ENCODE data around the gene VRTN.
"Not testable (repeated sequence)": the region's sequence is repeated elsewhere in the genome, so short reads cannot be mapped to it uniquely, and the experiment has no call there.

The VRTN gene

DNA sequence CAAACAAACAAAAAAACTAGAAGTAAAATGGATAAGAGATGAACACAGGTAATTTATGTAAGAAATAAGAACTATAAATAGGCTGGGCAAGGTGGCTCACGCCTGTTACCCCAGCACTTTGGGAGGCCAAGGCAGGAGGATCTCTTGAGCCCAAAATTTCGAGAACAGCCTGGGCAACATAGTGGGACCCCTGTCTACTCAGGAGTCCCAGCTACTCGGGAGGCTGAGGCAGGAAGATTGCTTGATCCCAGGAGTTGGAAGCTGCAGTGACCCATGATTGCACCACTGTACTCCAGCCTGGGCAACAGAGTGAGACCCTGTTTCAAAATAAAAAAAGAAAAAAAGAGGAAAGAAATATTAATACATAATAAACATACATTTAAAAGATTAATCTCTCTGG, 22.8 kb upstream of the VRTN start:
- DNase-seq (ENCODE audit: extremely low spot score): no peak
- POLR2A ChIA-PET: no interaction called here
- no peak for TF ChIP-seq FOXA1 (IDR thresholded peaks at IDR 0.05)
- no peak for TF ChIP-seq L3MBTL2 (conservative IDR thresholded peaks at IDR 0.05)
- no peak for TF ChIP-seq ELF4 (IDR thresholded peaks at IDR 0.05)
- TF ChIP-seq FOXK2 (IDR thresholded peaks at IDR 0.05): no peak
- TF ChIP-seq NFRKB (IDR thresholded peaks at IDR 0.05): no peak
- no peak for TF ChIP-seq FOXM1 (IDR thresholded peaks at IDR 0.05; ENCODE audit: borderline replicate concordance)
- TF ChIP-seq BHLHE40 (IDR thresholded peaks at IDR 0.05; ENCODE audit: borderline replicate concordance): no peak
- no peak for TF ChIP-seq CTBP1 (IDR thresholded peaks at IDR 0.05; ENCODE audit: borderline replicate concordance)
- TF ChIP-seq ZNF384 (IDR thresholded peaks at IDR 0.05): no peak
- no peak for TF ChIP-seq SUZ12 (IDR thresholded peaks at IDR 0.05)
- no peak for TF ChIP-seq SP1 (IDR thresholded peaks at IDR 0.05)
- no peak for TF ChIP-seq ARNT (IDR thresholded peaks at IDR 0.05)
- CTCF ChIA-PET: interaction anchor here (0.7 to 1.3 kb wide), 2 partner anchors 12 to 17 kb away, joined by 3 to 8 read pairs; no protein-coding TSS in a partner anchor

DNA sequence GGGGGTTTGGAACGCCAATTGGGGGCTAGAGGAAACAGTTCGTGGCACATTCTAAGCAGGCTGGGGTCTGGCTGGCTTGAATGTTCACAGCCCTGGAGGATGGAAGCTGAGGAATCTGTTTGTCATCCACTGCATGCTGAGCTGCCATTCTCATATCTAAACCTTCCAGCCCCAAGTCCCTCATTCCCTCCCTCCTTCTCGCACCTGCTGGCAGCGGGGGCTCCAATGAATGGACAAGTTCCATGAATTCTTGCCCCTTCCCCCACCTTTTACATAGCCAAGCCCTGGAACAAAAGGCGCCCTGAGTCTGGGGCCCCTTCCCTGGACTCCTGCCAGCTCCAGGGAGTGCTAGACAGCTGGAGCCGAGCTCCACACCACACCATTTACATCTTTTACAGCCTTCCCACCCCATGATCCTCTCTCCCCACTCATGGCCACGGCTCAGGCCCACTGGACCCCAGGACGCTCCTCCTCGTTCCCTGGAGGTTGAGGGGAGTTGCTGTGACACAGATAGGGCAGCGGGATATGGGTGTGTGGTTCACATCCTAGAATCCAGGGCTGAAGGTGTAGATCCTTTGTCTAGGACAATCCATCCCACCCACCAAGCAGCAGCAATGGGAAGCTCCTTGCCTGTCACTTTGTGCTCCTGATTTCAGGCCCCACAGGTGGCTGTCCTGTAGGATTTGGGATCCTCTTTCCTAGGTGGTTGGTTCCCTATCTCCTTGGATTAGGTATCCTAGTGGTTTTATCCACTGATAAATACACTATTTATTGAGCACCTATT, 21.7 kb upstream of the VRTN start:
- DNase-seq (ENCODE audit: extremely low spot score): no peak
- POLR2A ChIA-PET: interaction anchor here (1.5 kb wide), 1 partner anchor 24 kb away, joined by 5 read pairs; the partner anchor contains the start of gene ABCD4
- TF ChIP-seq, protein P1, sequence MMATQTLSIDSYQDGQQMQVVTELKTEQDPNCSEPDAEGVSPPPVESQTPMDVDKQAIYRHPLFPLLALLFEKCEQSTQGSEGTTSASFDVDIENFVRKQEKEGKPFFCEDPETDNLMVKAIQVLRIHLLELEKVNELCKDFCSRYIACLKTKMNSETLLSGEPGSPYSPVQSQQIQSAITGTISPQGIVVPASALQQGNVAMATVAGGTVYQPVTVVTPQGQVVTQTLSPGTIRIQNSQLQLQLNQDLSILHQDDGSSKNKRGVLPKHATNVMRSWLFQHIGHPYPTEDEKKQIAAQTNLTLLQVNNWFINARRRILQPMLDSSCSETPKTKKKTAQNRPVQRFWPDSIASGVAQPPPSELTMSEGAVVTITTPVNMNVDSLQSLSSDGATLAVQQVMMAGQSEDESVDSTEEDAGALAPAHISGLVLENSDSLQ (IDR thresholded peaks at IDR 0.05): no peak
- no peak for TF ChIP-seq ELF4 (IDR thresholded peaks at IDR 0.05)
- no peak for TF ChIP-seq BHLHE40 (IDR thresholded peaks at IDR 0.05; ENCODE audit: borderline replicate concordance)
- TF ChIP-seq L3MBTL2 (conservative IDR thresholded peaks at IDR 0.05): no peak
- TF ChIP-seq LEF1 (IDR thresholded peaks at IDR 0.05; ENCODE audit: borderline replicate concordance): no peak
- no peak for TF ChIP-seq NFRKB (IDR thresholded peaks at IDR 0.05)
- no peak for TF ChIP-seq HDGF (IDR thresholded peaks at IDR 0.05; ENCODE audit: borderline replicate concordance)
- no peak for TF ChIP-seq SP1 (IDR thresholded peaks at IDR 0.05)
- no peak for TF ChIP-seq FOXM1 (IDR thresholded peaks at IDR 0.05; ENCODE audit: borderline replicate concordance)
- TF ChIP-seq ZNF384 (IDR thresholded peaks at IDR 0.05): no peak
- no peak for TF ChIP-seq ARNT (IDR thresholded peaks at IDR 0.05)
- no peak for TF ChIP-seq SUZ12 (IDR thresholded peaks at IDR 0.05)
- TF ChIP-seq CTBP1 (IDR thresholded peaks at IDR 0.05; ENCODE audit: borderline replicate concordance): no peak
- no peak for TF ChIP-seq FOXK2 (IDR thresholded peaks at IDR 0.05)
- CTCF ChIA-PET: interaction anchor here (0.5 to 1.3 kb wide), 3 partner anchors 13 to 154 kb away, joined by 3 to 10 read pairs (median 8); no protein-coding TSS in a partner anchor

DNA sequence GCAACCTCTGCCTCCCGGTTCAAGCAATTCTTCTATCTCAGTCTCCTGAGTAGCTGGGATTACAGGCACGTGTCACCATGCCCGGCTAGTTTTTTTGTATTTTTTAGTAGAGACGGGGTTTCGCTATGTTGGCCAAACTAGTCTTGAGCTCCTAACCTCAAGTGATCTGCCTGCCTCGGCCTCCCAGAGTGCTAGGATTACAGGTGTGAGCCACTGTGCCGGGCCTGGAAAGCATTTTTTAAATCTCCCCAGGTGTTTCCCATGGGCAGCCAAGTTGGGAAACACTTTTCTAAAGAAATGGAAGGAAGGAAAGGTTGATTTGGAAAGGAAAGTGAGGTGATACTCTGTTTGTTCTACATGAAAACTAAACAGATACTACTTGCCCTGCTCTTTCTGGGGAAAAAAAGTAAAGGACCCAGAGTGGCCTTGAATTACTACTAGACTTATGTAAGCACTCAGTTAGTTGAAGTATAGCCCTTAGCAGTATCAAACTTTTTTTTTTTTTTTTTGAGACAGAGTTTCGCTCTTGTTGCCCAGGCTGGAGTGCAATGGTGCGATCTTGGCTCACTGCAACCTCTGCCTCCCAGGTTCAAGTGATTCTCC, 18.2 kb upstream of the VRTN start:
- POLR2A ChIA-PET; DNase-seq (ENCODE audit: extremely low spot score): not testable (repeated sequence)
- CTCF ChIA-PET: interaction anchor here (0.6 kb wide), 2 partner anchors 264 to 548 kb away, joined by 3 to 5 read pairs; no protein-coding TSS in a partner anchor

DNA sequence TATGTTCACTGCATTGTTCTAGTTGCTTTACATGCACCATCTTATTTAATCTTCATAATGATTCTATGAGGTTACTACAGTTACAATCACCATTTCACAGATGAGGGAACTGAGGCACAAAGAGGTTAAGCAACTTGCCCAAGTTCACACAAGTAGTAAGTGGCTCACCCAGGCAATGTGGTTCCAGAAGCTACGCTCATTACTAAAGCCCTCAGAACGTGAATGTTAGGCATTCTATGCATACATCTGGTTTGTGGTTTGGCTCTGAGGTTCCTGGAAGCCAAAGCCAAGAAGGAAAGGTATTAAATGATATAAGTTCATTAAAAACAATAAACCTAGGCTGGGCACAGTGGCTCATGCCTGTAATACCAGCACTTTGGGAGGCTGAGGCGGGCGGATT, 14.4 kb upstream of the VRTN start:
- TF ChIP-seq CTBP1 (IDR thresholded peaks at IDR 0.05; ENCODE audit: borderline replicate concordance): no peak
- no peak for TF ChIP-seq FOXA1 (IDR thresholded peaks at IDR 0.05)
- TF ChIP-seq ARNT (IDR thresholded peaks at IDR 0.05): no peak
- TF ChIP-seq LEF1 (IDR thresholded peaks at IDR 0.05; ENCODE audit: borderline replicate concordance): no peak
- TF ChIP-seq ELF4 (IDR thresholded peaks at IDR 0.05): no peak
- no peak for TF ChIP-seq SUZ12 (IDR thresholded peaks at IDR 0.05)
- ChIA-PET CTCF (no interaction called here), POLR2A (interaction anchor here (1.3 kb wide), 1 partner anchor 32 kb away, joined by 3 read pairs; the partner anchor contains the start of gene ABCD4)
- no peak for DNase-seq (ENCODE audit: extremely low spot score)

DNA sequence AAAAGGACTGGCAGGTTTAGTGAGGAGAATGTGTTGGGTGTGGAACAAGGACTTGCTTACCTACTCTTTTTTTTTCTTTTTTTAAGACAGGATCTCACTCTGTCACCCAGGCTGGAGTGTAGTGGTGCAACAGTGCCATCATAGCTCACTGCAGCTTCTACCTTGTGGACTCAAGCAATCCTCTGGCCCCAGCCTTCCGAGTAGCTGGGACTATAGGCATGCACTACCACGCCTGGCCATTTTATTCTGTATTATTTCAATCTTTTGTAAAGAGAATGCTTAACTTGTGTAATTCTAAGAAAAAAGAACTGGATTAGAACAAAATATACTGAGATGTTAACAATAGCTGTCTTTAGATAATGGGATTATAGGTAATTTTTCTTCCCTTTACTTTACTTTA, 1.9 kb upstream of the VRTN start:
- no peak for DNase-seq (ENCODE audit: extremely low spot score)
- ChIA-PET CTCF (no interaction called here), POLR2A (no interaction called here)
- TF ChIP-seq SUZ12 (IDR thresholded peaks at IDR 0.05): no peak
- TF ChIP-seq NFRKB (IDR thresholded peaks at IDR 0.05): no peak

DNA sequence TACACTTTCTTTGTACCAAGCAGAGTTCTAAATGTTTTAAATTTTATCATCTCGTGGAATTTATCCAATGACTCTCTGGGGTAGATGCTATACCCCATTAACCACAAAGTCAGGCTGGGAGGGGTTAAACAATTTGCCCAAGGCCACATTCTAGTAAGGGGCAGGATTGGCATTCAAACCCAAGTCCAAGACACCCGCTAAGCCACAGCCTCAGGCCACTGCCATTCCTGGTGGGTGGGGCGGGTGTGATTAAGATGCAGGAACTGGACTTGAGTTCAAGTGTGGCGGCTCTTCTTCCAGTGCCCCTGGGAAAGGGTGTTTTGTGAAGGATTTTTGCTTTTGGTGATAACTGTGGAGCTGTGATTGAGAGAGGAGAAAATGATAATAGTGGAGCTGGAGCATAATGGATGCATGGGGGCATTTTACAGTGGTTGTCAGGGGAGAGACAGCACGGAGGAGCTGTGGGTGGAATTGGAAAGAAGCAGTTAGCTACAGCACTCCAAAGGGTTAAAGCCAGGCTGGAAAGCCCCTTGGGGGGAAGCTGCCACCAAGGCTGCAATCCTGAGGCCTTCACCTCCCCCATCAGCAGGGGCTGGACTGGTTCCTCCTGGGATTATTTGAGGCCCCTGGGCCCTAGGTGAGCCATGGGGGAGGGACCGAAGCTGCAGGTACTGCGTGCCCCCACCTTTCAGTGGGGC, 1.0 kb upstream of the VRTN start:
- no peak for DNase-seq (ENCODE audit: extremely low spot score)
- ChIA-PET POLR2A (interaction anchor here (1.3 kb wide), 1 partner anchor 45 kb away, joined by 3 read pairs; the partner anchor contains the start of gene ABCD4), CTCF (interaction anchor here (1.2 kb wide), 1 partner anchor 10 kb away, joined by 3 read pairs; no protein-coding TSS in a partner anchor)
- TF ChIP-seq BHLHE40 (IDR thresholded peaks at IDR 0.05; ENCODE audit: borderline replicate concordance) (no peak), ELF4 (IDR thresholded peaks at IDR 0.05) (no peak), CTBP1 (IDR thresholded peaks at IDR 0.05; ENCODE audit: borderline replicate concordance) (no peak), SUZ12 (IDR thresholded peaks at IDR 0.05) (no peak), SP1 (IDR thresholded peaks at IDR 0.05) (no peak), FOXK2 (IDR thresholded peaks at IDR 0.05) (no peak), FOXM1 (IDR thresholded peaks at IDR 0.05; ENCODE audit: borderline replicate concordance) (no peak), ZNF384 (IDR thresholded peaks at IDR 0.05) (no peak), HDGF (IDR thresholded peaks at IDR 0.05; ENCODE audit: borderline replicate concordance) (no peak), ARNT (IDR thresholded peaks at IDR 0.05) (no peak), FOXA1 (IDR thresholded peaks at IDR 0.05) (no peak), LEF1 (IDR thresholded peaks at IDR 0.05; ENCODE audit: borderline replicate concordance) (no peak), L3MBTL2 (conservative IDR thresholded peaks at IDR 0.05) (no peak)
- TF ChIP-seq, protein P1 (IDR thresholded peaks at IDR 0.05): no peak

All from HEK293T (cell line).